Hepatocyte (in vitro differentiated cells): ENCODE data around the gene PTPRH. TPM values are rescaled to one million over a fixed set of nuclear protein-coding genes. Genes with fewer than 3 reads are reported as not detected.

Source experiments
- DNase-seq: peaks from one replicate; pipeline ENCODE4 v3.0.0-alpha.2; 2016; ENCODE audit warnings: low spot score
- H2AFZ ChIP-seq: fragments of 200-600 bp; sonication (generic); 2 replicates; pipeline ENCODE4 v1.6.0; 2016; ENCODE audit warnings: antibody characterized with exemption, mild to moderate bottlenecking
- H3K27ac ChIP-seq: fragments of 200-600 bp; sonication (generic); 2 replicates; pipeline ENCODE4 v1.5.1; 2016; ENCODE audit warnings: mild to moderate bottlenecking
- H3K27me3 ChIP-seq: fragments of 200-600 bp; sonication (generic); 2 replicates; pipeline ENCODE4 v1.6.1; 2016
- H3K36me3 ChIP-seq: fragments of 200-600 bp; sonication (generic); replicated peaks from 2 replicates; pipeline ENCODE4 v1.5.1; 2016; ENCODE audit warnings: low read depth; ENCODE audit not compliant: insufficient read depth
- H3K4me1 ChIP-seq: fragments of 200-600 bp; sonication (generic); 2 replicates; pipeline ENCODE4 v1.5.1; 2016; ENCODE audit warnings: mild to moderate bottlenecking, moderate library complexity; ENCODE audit not compliant: insufficient read depth
- H3K4me2 ChIP-seq: fragments of 200-600 bp; sonication (generic); 2 replicates; pipeline ENCODE4 v1.6.0; 2016
- H3K4me3 ChIP-seq: fragments of 200-600 bp; sonication (generic); 2 replicates; pipeline ENCODE4 v1.5.1; 2016; ENCODE audit warnings: mild to moderate bottlenecking
- H3K79me2 ChIP-seq: fragments of 200-600 bp; sonication (generic); 2 replicates; pipeline ENCODE4 v1.6.0; 2017; ENCODE audit warnings: mild to moderate bottlenecking
- H3K9me2 ChIP-seq: fragments of 200-600 bp; sonication (generic); replicated peaks from 2 replicates; pipeline ENCODE4 v1.6.0; 2017; ENCODE audit warnings: mild to moderate bottlenecking; ENCODE audit not compliant: insufficient read depth
- H3K9me3 ChIP-seq: fragments of 200-600 bp; sonication (generic); 2 replicates; pipeline ENCODE4 v1.5.1; 2016; ENCODE audit warnings: low read depth, mild to moderate bottlenecking
- H4K20me1 ChIP-seq: fragments of 200-600 bp; sonication (generic); 2 replicates; pipeline ENCODE4 v1.6.0; 2016; ENCODE audit warnings: mild to moderate bottlenecking; ENCODE audit not compliant: insufficient read depth, poor library complexity, severe bottlenecking
- EZH2 ChIP-seq: fragments of 200-600 bp; sonication (generic); IDR thresholded peaks from 2 replicates; pipeline ENCODE4 v1.6.1; 2016; ENCODE audit warnings: antibody characterized with exemption, mild to moderate bottlenecking, borderline replicate concordance
- EZH2phosphoT487 ChIP-seq: fragments of 200-600 bp; sonication (generic); IDR thresholded peaks from one replicate; pipeline ENCODE4 v1.6.1; 2018; ENCODE audit warnings: antibody characterized with exemption, mild to moderate bottlenecking, low read depth, moderate library complexity; ENCODE audit not compliant: unreplicated experiment, severe bottlenecking
- WGBS: methylation state at CpG from one replicate; pipeline ENCODE4 v1.1.6; 2016; ENCODE audit warnings: low lambda C conversion rate; ENCODE audit errors: missing lambda C conversion rate; 5-methylcytosine and 5-hydroxymethylcytosine counted together
- polyA plus RNA-seq: library from polyadenylated mRNA; unstranded; fragments of >200 nt; fragmentation: Nextera tagmentation; extraction: Ambion mirVana; gene quantifications from 2 replicates; pipeline ENCODE4 v1.2.1, GENCODE V29; 2016
- total RNA-seq: library from RNA; depleted of rRNA; stranded (reverse); fragments of >200 nt; gene quantifications from 2 replicates; pipeline ENCODE4 v1.2.3, GENCODE V29; 2014
- TF ChIP-seq, protein P1 (sequence below): fragments of 200-600 bp; sonication (generic); IDR thresholded peaks from 2 replicates; pipeline ENCODE4 v1.5.1; 2016; ENCODE audit warnings: antibody characterized with exemption, mild to moderate bottlenecking; ENCODE audit not compliant: poor library complexity

The PTPRH gene
- total and polyA plus RNA-seq, 2 experiments from 2014 or later: 7.3 to 30.9 TPM

DNA sequence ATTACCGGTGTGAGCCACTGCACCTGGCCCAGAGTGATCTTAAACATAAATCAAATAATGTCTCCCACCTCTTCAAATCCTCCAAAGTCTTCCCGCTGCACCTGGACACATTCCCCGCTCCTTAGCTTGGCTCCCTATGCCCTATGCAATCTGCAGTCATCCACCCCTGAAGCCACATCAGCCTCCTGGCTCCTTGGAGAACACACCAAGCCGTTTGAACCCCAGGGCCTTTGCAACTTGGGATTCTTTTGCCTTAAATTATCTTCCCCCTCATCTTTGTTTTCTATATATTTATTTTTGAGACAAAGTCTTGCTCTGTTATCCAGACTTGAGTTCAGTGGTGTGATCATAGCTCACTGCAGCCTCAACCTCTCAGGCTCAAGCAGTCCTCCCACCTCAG, 40.2 kb downstream of the PTPRH start:
- 76% methylated on average over 4 of the region's 4 CpGs for WGBS
- H3K36me3 ChIP-seq: no peaks in the 10 kb centered on the region
- H3K79me2 ChIP-seq: no peaks in the 10 kb centered on the region
- H3K9me2 ChIP-seq: no peaks in the 10 kb centered on the region
- H3K4me2 ChIP-seq: no peak overlapping the region
- no peak overlapping the region for H2AFZ ChIP-seq
- H3K27me3 ChIP-seq: peaks cover 47% of the 10 kb centered on the region
- TF ChIP-seq EZH2 (no peak), EZH2phosphoT487 (no peak)
- TF ChIP-seq, protein P1, sequence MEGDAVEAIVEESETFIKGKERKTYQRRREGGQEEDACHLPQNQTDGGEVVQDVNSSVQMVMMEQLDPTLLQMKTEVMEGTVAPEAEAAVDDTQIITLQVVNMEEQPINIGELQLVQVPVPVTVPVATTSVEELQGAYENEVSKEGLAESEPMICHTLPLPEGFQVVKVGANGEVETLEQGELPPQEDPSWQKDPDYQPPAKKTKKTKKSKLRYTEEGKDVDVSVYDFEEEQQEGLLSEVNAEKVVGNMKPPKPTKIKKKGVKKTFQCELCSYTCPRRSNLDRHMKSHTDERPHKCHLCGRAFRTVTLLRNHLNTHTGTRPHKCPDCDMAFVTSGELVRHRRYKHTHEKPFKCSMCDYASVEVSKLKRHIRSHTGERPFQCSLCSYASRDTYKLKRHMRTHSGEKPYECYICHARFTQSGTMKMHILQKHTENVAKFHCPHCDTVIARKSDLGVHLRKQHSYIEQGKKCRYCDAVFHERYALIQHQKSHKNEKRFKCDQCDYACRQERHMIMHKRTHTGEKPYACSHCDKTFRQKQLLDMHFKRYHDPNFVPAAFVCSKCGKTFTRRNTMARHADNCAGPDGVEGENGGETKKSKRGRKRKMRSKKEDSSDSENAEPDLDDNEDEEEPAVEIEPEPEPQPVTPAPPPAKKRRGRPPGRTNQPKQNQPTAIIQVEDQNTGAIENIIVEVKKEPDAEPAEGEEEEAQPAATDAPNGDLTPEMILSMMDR: no peak
- DNase-seq: no peak
- H3K4me1 ChIP-seq: peaks cover 10% of the 10 kb centered on the region
- no peak overlapping the region for H3K4me3 ChIP-seq
- H3K27ac ChIP-seq: no peak overlapping the region
- no peaks in the 10 kb centered on the region for H3K9me3 ChIP-seq
- H4K20me1 ChIP-seq: no peaks in the 10 kb centered on the region

DNA sequence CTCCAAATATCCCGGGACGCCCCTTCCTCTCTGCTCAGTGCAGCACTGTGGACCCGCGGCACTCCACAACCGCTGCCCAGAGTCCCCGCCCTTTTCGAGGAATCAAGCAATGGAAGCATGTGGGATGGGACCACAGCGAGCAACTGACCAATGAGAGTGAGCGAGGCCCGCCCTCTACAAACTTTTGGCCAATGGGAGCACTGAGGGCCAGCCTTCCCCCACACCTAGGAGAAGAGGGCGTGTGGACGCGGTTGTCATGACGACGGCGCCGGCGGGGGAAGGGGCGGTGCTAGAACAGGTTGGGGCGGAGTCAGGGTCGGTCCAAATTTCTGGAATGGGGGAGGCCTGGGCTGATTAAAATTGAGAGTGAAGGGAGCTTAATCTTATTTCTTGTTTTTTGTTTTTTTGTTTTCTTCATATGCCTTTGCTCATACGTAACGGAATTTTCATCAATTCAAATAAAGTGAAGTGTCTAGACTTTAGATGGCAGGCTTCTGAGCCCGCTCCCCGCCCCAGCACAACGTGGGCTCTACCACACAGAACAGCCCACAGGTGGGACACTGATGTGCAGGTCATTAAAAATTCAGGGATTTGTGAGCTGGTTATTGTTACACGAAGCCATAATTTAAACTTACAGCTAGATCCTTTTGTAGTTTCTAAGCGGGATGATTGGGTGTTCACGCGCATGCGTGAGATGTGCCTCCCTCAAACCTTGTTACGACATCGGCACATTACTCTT, 42.6 kb downstream of the PTPRH start, which contains the start of gene DNAAF3:
DNAAF3 (minus strand) TSS at position 84 of the 739 bp plus-strand sequence. CDS start 200 bp downstream, outside the sequence.
- H3K4me3 ChIP-seq: peak within 1 kb of the TSS; percentile 11
- TF ChIP-seq, protein P1: no peak
- TF ChIP-seq EZH2 (no peak), EZH2phosphoT487 (no peak)
- 4% methylated on average over 33 of the region's 33 CpGs for WGBS
- peak within 1 kb of the TSS; percentile 88 for H3K4me2 ChIP-seq
- DNase-seq: peak; percentile 98
- H3K36me3 ChIP-seq: no peaks in the 10 kb centered on the region
- H3K9me3 ChIP-seq: no peaks in the 10 kb centered on the region
- H3K4me1 ChIP-seq: peaks cover 3% of the 10 kb centered on the region
- no peaks in the 10 kb centered on the region for H3K9me2 ChIP-seq
- peak within 1 kb of the TSS; percentile 77 for H2AFZ ChIP-seq
- H3K27me3 ChIP-seq: peaks cover 31% of the 10 kb centered on the region
- H3K27ac ChIP-seq: peak within 1 kb of the TSS; percentile 21
- H3K79me2 ChIP-seq: no peaks in the 10 kb centered on the region
- no peaks in the 10 kb centered on the region for H4K20me1 ChIP-seq

GRCh38 chr19:55165952-55166529, 43.3 kb downstream of the PTPRH start:
- H3K4me3 ChIP-seq: peak overlapping the region; percentile 7
- TF ChIP-seq, protein P1: peak; percentile 74
- no peak for TF ChIP-seq EZH2
- peak; percentile 90 for DNase-seq
- H3K36me3 ChIP-seq: no peaks in the 10 kb centered on the region
- H4K20me1 ChIP-seq: no peaks in the 10 kb centered on the region
- H3K4me1 ChIP-seq: peaks cover 3% of the 10 kb centered on the region
- H3K4me2 ChIP-seq: peak overlapping the region; percentile 88
- H3K27ac ChIP-seq: no peak overlapping the region
- no peaks in the 10 kb centered on the region for H3K9me3 ChIP-seq
- no peaks in the 10 kb centered on the region for H3K9me2 ChIP-seq
- H3K27me3 ChIP-seq: peaks cover 32% of the 10 kb centered on the region
- H3K79me2 ChIP-seq: no peaks in the 10 kb centered on the region
- peak overlapping the region; percentile 77 for H2AFZ ChIP-seq
- 4% methylated on average over 28 of the region's 34 CpGs for WGBS
